DMS 273 (cell line): Measurements from ENCODE around the gene CAMK1D.
A peak's percentile ranks its signal among the peaks of the same experiment; 100 is the strongest.
"Not testable (repeated sequence)": the region's sequence is repeated elsewhere in the genome, so short reads cannot be mapped to it uniquely, and the experiment has no call there.

Experiments used
- DNase-seq: peaks from one replicate; lab custom pipeline; 2025; ENCODE audit not compliant: unreplicated experiment; lab: John Stamatoyannopoulos, UW

CAMK1D gene

DNA sequence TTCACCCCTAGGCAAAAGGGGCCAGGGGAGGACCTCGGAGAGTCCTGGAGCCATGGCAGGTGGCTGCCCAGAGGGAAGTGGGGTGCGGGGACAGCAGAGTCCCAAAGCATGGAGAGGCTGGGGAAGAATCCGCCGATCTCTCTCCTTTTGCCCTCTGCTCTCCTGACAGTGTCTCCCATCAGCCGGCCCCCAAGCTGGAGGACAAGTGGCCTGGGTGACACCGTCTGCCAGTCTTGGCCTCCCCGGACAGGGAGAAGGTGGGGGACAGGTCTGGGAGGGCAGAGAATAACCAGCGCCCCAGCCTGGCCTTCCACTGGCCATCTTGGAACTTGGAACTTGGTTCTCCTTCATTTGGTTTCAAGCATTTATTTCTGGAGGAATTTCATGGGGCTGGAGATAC is 77.9 kb downstream of the CAMK1D start:
- DNase-seq, result no peak

DNA sequence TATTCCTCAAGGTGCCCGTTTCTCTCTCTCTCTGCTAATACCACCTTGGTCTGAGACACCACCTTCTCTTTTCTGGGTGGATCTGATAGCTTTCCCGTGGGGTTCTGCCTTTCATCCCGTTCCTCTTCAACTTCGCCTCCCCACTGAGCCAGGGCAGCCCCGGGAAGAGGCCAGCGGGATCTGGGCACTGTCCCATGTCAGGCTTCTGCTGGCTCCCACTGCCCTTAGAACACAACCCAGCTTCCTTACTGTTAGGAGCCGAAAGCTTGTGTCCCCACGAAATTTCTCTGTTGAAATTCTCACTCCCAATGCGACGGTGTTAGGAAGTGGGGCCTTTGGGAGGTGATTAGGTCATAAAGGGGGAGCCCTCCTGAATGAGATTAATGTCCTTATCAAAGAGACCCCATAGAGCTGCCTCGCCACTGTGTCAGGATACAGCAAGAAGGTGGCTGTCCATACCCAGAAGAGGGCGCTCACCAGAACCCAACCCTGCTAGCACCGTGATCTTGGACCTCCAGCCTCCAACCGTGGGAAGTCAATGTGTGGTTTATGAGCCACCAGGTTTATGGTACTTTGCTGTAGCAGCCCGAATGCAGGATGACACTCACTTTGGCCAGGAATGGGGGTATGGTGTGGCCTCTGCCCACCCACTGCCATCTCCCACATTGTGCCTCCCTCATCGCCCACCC is 79.2 kb downstream of the CAMK1D start:
- no peak for DNase-seq

DNA sequence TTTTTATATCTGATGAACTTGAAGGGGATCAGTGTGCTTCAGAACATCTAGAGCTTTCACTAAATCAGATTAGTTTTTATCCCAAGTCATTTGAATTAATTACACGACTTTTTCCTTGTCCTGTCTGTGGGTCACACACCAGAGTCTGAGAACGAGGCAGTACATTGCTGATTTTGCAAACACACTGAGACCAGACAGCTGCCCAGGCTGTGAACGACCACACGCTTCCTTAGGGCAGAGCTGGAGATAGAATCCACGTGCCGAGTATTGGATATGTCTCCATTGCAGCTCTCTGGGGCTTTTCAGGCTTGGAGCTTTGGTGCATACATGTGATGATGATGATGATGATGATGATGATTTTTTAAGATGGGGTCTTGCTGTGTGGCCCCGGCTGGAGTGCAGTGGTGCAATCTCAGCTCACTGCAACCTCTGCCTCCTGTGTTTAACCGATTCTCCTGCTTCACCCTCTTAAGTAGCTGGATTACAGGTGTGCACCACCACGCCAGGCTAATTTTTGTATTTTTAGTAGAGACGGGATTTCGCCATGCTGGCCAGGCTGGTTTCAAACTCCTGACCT is 81.1 kb downstream of the CAMK1D start:
- no peak for DNase-seq

DNA sequence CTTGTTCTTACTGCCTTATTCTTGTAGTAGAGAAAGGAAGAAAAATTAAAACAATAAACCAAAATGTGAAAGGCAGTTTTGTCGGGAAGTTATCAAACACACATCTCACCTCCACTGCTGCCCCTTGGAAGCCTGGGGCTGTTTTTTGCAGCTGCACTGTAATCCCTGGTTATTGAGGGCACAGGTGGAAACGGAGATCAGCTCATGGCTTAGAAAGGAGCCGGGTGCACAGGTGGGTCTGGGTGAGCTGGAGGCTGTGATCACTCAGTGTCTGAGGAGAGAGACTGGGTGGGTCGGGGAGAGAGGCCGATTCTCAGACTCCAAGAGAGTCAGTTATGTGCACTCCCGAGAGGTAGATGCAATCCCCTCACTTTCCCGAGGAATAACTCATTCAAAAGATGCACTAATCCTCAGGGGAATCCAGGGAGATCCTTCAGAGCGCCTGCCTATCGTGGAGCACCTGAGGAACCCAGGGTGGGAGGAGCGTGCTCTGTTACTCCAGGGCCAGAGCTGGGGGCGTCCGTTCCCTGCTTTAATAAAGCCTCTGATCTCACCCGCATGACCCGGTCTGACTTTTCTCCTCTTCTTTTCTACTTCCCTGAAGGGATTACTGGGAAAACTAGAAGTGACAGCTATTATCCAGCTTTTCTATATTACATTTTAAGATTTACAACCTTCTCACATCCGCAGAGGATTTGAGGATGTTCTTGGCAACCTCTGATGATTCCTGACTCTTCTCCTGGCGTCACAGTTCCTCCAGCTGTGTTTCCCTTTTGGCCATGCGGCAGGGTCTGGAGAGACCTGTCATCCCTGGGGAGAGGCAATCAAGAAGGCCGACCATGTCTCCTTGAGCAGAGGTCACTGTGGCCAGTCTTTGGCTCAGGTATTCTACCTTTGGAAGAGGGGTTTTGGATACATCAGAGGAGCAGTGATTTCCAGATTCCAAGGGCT is 82.1 kb downstream of the CAMK1D start:
- no peak for DNase-seq

DNA sequence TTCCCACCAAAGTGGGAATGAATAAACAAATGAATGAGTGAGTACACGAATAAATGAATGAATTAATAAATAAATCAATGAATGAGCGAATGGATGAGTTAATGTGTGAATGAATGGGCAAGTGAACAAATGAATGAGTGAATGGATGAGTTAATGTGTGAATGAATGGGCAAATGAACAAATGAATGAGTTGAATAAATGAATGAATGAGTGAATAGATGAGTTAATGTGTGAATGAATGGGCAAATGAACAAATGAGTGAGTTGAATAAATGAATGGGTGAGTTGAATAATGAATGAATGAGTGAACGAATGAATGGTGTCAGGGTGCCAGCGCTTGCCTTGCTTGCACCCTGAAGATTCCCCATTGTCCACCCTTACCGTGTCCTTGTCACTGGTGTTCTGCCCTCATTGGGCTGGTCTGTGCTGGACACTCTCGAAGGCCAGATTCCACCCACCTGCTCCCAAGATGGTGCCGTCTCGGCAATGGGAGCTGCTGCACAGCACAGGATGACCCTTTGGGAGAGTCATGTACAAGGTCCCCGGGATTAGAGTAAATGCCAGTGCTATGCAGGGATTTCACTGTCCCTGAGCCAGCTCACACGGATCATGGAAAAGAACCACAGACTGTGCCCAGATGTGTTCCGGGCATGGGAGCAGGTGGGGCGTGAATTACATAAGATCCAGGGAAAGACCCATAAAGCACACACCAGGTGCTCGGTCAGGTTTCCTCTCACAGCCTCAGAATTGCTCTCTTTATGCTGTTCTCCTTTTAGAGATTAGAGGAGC is 83.2 kb downstream of the CAMK1D start:
- DNase-seq, result peak; percentile 10

DNA sequence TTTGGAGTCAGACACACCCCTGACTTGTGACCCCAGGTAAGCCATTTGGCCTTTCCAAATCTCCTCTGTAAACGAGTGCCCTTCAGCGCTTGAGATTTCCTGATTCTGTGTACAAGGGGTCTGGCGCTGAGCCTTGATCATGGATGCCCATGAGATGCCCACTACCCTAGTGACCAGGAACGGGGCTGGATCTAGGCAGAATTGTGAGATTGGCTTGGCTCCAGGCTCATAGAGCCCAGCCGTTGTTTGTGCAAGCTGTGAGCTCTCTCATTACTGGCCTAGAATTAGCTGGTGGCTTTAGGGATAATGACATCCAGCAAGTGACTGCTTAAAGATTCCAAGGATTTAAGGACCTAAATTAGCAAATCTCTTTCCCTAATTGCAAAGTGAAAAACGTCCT is 84.9 kb downstream of the CAMK1D start:
- peak; percentile 10 for DNase-seq

DNA sequence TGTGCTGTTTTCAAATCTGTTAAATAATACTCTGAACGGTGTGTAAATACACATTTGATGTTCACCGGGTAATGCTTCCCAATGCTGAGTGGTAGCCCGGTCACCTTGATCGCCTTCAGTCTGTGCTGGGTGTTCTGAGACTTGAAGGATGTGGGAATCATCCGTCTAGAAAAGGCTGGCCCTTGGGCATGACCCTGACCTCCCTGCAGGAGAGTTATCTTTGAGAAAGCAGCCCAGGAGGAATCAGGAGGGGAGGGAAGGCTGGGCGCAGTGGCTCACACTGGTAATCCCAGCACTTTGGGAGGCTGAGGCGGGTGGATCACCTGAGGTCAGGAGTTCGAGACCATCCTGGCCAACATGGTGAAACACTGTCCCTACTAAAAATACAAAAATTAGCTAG is 85.3 kb downstream of the CAMK1D start:
- not testable (repeated sequence) for DNase-seq

DNA sequence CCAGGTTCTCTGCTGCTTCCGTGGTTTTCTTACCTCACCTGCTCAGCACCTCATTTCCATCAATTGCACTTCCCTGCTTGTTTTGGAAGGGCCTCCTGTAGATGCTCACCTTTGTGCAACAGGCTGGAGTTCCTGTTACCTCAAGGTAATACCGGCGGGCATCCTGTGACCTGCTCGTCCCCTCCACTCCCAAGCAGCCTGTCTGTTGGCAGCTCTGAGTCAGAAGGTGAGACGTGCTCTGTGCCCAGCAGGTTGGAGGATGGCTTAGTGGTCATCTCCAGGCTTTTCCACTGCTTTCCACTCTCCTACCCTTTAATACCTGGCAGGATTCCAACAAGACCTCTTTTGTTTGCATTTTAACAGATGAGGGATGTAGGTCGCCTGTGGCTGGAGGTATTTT is 86.0 kb downstream of the CAMK1D start:
- DNase-seq, result peak; percentile 5

DNA sequence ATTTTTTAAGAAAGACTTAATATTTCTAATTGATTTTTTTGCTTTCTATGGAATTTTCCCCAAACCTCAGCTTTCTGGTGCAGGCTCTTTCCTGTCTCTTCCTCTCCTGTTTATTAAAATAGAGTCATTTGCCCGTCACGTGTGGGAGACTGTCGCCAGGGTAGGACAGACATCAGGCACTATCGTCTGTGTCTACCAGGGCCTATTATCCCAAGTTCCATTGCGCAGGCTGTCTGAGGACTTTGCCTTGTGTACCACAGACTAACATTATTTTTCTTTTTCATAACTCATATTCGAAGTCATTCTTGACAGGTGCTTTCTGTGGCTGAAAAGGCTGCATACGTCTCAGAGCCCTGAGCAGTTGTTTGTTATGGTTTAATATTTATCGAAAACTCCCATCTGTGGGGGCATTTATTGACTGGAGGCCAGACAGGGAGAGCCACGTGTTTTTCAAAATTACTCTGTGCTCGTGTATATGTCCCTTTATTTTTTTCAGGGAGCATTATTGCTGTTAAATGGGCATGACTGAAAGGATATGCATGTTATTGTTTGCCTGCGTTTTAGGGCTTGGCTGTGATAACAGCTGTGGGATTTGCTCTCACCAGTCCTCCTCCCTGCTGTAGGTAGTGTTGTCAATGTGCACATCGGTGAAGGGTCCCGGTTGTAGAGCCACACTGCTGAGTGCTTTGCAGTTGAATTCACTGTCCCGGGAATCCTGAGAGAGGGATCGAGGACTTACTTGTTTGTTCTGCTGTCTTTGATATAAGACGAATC is 89.8 kb downstream of the CAMK1D start:
- no peak for DNase-seq

DNA sequence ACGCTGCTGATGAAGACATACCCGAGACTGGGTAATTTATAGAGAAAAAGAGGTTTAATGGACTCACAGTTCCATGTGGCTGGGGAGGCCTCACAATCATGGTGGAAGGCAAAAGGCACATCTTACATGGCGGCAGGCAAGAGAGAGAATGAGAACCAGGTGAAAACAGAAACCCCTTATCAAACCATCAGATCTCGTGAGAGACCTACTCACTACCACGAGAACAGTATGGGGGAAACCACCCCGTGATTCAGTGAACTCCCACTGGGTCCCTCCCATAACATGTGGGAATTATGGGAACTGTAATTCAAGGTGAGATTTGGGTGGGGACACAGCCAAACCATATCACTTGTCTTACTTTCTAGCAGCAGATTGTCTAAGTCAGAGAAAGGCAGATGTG is 90.4 kb downstream of the CAMK1D start:
- not testable (repeated sequence) for DNase-seq

DNA sequence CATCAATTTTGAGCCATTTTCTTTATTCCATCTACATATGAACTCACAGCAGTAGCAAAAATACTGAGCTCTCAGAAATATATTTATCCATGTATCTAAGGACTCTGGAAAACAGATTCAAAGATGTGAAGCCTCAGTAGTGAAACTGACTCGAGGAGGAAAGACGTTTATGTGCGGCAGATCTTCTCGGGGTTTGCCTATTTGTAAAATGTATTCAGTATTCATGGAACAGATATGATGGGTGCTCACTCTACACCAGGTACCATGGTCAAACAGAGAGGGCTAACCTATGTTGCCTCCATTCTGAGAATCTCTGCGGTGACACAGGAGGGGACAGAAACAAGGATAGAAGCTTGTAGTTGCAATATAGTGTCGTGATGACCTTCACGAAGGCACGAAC is 93.7 kb downstream of the CAMK1D start:
- no peak for DNase-seq

DNA sequence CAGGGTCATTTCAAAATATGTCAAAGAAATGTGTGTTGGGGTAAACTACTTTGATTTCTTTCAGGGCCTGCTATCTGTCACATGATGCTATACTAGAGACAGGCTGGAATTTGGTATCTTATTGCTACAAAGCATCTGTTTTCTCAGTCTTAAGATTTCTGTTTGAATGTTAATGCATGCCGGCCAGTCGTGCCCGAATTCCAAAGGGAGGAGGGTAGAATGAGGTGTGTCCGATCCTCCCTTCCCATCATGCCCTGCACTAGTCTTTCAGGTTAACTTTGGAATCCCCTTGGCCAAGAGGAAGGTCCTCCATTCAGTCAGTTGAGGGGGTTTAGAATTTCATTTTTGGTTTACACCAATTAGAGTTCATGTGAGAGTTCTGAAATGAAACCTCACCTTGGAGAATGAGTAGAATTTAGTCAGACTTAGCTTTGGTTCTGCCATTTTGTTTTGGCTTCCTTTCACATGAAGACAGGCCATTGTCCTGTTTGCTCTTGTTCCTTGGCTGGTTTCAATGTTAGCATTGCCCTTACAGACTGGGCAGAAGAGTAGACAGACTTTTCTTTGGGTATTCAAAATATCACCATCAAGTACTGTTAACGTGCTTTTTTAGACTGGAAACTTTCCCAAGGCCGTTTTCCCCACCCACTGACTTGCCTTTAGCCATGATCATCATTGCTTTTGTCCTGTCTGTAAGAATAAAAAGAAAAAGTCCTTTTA is 95.8 kb downstream of the CAMK1D start:
- DNase-seq, result no peak

DNA sequence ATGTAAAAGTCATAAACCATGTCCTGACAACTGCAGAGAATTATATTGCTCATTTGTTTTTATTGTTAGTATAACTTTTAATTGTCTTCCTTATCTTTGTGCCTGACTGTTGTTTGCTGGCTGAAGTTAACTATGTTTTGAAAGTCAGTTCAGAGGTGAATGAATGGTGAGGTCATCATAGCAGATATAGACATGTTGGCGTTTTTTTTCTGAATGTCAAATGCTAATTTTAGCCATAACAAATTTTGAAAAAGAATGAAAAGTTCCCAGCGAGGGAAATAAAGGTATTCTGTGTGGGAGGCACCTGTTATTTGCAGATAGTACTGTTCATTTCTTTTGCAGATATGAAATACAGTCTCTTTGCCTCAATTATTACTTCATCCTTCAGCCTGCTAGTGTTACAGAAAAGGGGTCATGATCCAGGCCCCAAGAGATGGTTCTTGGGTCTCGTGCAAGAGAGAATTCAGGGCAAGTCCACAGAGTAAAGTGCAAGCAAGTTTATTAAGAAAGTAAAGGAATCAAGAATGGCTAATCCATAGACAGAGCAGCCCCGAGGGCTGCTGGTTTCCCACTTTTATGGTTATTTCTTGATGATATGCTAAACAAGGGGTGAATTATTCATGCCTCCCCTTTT is 96.5 kb downstream of the CAMK1D start:
- DNase-seq, result no peak

DNA sequence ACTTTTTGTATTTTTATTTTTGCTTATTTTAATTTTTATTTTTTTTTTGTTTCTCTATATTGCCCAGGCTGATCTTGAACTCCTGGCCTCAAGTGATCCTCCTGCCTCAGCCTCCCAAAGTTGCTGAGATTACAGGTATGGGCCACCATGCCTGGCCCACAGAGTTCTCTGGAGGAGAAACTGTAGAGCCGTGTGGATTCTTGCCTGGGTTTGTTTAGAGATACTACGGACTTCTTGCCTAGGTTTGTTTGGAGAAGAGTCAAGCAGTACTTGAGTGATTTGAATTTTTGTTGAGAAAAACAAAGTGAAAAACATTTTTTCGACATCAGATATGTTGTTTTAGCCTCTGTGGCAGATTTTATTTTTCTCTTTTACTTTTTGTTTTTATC is 99.0 kb downstream of the CAMK1D start:
- DNase-seq, result no peak

DNA sequence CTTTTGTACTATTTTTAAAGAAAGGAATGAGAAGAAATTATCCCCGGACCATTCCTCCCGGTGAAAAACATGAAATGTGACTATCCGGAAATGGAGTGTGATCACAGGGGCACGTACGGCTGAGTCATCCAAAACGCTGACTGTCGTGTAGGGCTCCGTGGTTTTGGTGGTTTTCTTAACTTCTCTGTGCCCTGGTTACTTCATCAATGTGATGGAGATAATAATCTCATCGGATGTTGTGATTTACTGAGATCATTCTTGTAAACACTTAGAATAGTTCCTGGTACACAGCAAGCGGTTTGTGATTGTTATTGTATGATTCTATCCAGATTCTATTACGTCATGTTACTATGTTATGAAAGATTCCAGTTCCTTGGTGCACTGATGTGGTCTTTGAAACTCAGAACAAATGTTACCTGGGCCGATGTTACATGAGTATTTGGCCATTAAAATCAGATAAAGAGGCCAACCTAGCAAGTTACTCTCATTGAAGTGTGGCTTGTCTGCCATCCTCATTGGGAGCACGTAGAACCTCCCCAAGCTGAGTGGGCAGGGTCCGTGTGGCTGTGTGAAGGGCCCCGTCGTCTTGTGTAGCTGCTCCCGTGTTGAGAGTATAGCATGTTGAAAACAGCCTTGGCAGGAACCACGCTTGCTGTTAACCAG is 99.5 kb downstream of the CAMK1D start:
- no peak for DNase-seq

DNA sequence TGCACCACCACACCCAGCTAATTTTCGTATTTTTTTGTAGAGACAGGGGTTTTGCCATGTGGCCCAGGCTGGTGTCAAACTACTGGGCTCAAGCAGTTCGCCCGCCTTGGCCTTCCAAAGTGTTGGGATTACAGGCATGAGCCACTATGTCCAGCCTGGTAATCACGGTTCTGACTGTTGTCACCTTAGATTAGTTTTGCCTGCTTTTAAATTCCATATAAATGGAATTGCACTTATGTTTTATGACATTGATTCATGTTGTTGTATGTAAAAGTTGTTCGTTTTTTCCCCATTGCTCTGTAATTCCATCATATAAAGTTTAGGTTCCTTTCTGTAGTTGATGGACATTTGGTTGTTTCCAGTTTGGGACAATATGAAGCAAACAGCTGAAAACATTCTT is 106.0 kb downstream of the CAMK1D start:
- DNase-seq, result no peak

DNA sequence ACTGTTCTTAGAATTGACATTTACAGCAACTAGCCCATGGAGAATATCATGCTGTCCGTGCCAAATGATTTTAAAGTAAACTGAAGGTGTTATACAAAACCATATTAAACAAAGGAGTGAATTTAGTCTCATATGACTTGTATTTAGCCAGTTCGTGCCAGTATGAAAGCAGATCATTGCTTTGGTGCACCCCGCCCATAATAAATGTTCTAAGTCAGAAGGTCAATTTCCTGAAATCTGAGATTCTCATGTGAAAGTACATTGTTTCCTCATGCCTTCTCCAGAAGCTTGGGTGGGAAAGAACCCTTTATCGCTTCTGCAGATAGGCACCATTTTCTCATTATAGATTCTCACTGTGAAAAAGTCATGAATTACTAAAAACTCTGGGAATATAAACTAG is 106.4 kb downstream of the CAMK1D start:
- no peak for DNase-seq

DNA sequence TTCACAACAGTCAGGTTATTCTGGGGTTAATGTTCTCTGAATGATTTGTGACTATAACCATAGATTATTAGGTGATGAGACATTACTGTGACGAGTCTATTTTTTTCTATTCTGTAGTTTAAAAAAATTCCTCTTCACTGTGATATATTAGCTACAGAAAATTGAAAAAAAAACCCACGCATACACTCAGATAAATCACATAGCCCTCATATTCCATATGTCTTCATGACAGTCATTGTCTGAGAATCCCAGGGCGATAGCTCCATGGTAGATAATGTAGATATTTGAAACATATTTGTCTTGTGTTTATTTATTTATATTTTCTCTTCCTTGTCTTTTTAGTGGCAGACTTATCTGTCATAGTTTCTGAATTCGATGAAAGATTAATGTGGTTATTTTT is 110.0 kb downstream of the CAMK1D start:
- DNase-seq, result no peak

DNA sequence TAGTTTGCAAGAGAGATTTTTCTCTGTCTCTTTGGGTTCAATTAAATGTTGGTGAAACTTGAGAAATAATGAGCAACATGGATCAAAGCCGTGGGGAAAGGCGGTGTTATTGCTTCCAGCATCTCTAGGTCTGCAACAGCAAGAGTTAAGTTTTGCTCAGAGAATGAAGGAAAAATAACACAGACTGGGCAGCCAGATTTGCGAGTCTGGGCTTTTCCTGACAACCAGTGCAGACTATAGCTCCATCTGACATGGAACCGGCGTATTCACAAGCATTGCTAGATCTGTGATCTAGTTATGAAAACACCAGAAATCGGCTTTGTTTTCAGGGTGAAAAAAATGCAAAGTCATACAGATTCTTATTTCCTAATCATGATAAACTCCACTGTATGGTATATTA is 110.4 kb downstream of the CAMK1D start:
- DNase-seq, result no peak
